ENCODE data around the gene CAMTA1. TPM values are rescaled to one million over a fixed set of nuclear protein-coding genes. Genes with fewer than 3 reads are reported as not detected.

CAMTA1 gene
- total and polyA plus RNA-seq, 9 of the 15 experiments (the other 6 are each of a cell fraction or from before 2014, with no cell fraction given) = 43.9 to 161 (median 65.9) TPM

- Histone ChIP-seq H3K4me1 (replicated peaks in 1 of 2; ENCODE audit: control insufficient read depth in 2 of 2, insufficient read depth in 2 of 2, low read length in 2 of 2) (no peaks in the 10 kb centered on the region), H2AFZ (ENCODE audit: low read depth, low read length) (no peak overlapping the region), H3K27ac (ENCODE audit: extremely low read depth, low read depth, low read length) (no peak overlapping the region), H3K36me3 (ENCODE audit: control insufficient read depth, insufficient read depth, low read length) (no peaks in the 10 kb centered on the region), H3K9me3 (replicated peaks; ENCODE audit: control insufficient read depth, insufficient read depth, low read depth, low read length) (no peaks in the 10 kb centered on the region), H3K79me2 (ENCODE audit: control insufficient read depth, insufficient read depth, low read length) (no peaks in the 10 kb centered on the region), H3K4me3 (no peak overlapping the region), H4K20me1 (replicated peaks; ENCODE audit: control insufficient read depth, insufficient read depth, low read length) (no peaks in the 10 kb centered on the region), H3K9ac (ENCODE audit: insufficient read depth in 1 of 2, low read depth in 2 of 2, low read length in 2 of 2) (no peak overlapping the region), H3K27me3 (ENCODE audit: control insufficient read depth in 2 of 2, insufficient read depth in 2 of 2, low read length in 2 of 2) (peaks cover 12 to 61% of the 10 kb centered on the region in 2 experiments; a peak in 4 of 5 replicates), H3K4me2 (ENCODE audit: insufficient read depth, low read length) (no peak overlapping the region), H3K9me1 (ENCODE audit: control insufficient read depth, insufficient read depth, low read length) (no peaks in the 10 kb centered on the region)
- no TSS peak for BruUV-seq (replicated peaks)
- ATAC-seq (no peak), DNase-seq (ENCODE audit: extremely low read depth in 1 of 4, low spot score in 3 of 4) (no peak), FAIRE-seq (peak; percentile 15)
- intact Hi-C loops (cut with micrococcal nuclease) = no loop called here
- TF ChIP-seq ZC3H11A (IDR thresholded peaks at IDR 0.05; ENCODE audit: low read depth, low read length) = no peak
- no peak for TF ChIP-seq CAMTA2 (CRISPR knock-in tag; conservative IDR thresholded peaks at IDR 0.05)
- no peak for TF ChIP-seq CBX8 (IDR thresholded peaks at IDR 0.05; ENCODE audit: borderline replicate concordance, extremely low read depth, low read depth, low read length, poor library complexity, severe bottlenecking)
- TF ChIP-seq SNIP1 (IDR thresholded peaks at IDR 0.05; ENCODE audit: low read depth) = no peak
- TF ChIP-seq PHF20 (IDR thresholded peaks at IDR 0.05; ENCODE audit: partially characterized antibody) = no peak
- TF ChIP-seq AFF1 (IDR thresholded peaks at IDR 0.05; ENCODE audit: low read depth in 1 of 2, partially characterized antibody in 2 of 2) = no peak
- TF ChIP-seq CREB1 (IDR thresholded peaks at IDR 0.05) = no peak
- no peak for TF ChIP-seq CREB1 (CRISPR knock-in tag; IDR thresholded peaks at IDR 0.05)
- TF ChIP-seq TCF3 (CRISPR knock-in tag; IDR thresholded peaks at IDR 0.05) = no peak
- TF ChIP-seq CBFA2T2 (conservative IDR thresholded peaks at IDR 0.05) = no peak
- in situ Hi-C loops (cut with MboI) = no loop called here
- ChIA-PET CTCF (ENCODE audit: low intra/inter-chr PET ratio) (no interaction called here), POLR2A (interaction anchor here (0.6 to 1.1 kb wide), 4 partner anchors 8 to 595 kb away, joined by 3 to 4 read pairs (median 3); no protein-coding TSS in a partner anchor)
- WGBS (ENCODE audit: insufficient coverage, low coverage, missing lambda C conversion rate) = 6% methylated on average over 7 of the region's 7 CpGs
Measured at GRCh38 chr1:6918925-6919511, 133.8 kb downstream of the CAMTA1 start.
